BJ (cell line): ENCODE results near the gene ANXA1. TPM values are rescaled to one million over a fixed set of nuclear protein-coding genes. Genes with fewer than 3 reads are reported as not detected.
A peak's percentile ranks its signal among the peaks of the same experiment; 100 is the strongest.

Source experiments
- CTCF ChIA-PET: fragments of 350-600 bp; formaldehyde crosslinking; extraction: SDS; loops from one replicate; lab custom pipeline; 2021; ENCODE audit warnings: antibody characterized with exemption, inconsistent platforms; lab: Yijun Ruan, JAX
- POLR2A ChIA-PET: fragments of 300-600 bp; sonication (Branson Sonifier 250); formaldehyde crosslinking; extraction: SDS; loops from one replicate; lab custom pipeline; 2021; ENCODE audit warnings: antibody characterized with exemption; lab: Charles Lee
- DNase-seq: peaks from one replicate; pipeline ENCODE4 v3.0.0-alpha.2; 2011; ENCODE audit warnings: low read depth
- H3K27me3 ChIP-seq: 2 replicates; pipeline ENCODE4 v1.6.0; 2011; ENCODE audit warnings: low read length; ENCODE audit not compliant: control insufficient read depth, insufficient read depth
- H3K36me3 ChIP-seq: 2 replicates; pipeline ENCODE4 v1.5.1; 2011; ENCODE audit warnings: low read length; ENCODE audit not compliant: control insufficient read depth, insufficient read depth
- H3K4me3 ChIP-seq: 2 replicates; pipeline ENCODE4 v1.5.1; 2011; ENCODE audit warnings: low read depth, mild to moderate bottlenecking, control low read depth, low read length
- CTCF ChIP-seq: IDR thresholded peaks from 2 replicates; pipeline ENCODE4 v1.5.1; 2011; ENCODE audit warnings: low read depth, mild to moderate bottlenecking, control low read depth, inconsistent platforms, low read length, moderate library complexity; ENCODE audit not compliant: insufficient read depth
- polyA plus RNA-seq: library from polyadenylated mRNA; depleted of rRNA; stranded (reverse); fragments of >200 nt; gene quantifications from 2 replicates; pipeline ENCODE4 v1.2.3, GENCODE V29; 2011

ANXA1 gene
- polyA plus RNA-seq, 1 experiment, result 581 TPM

GRCh38 chr9:73157811-73158210, 6.1 kb downstream of the ANXA1 start:
- DNase-seq, result no peak
- Histone ChIP-seq H3K4me3 (no peak overlapping the region), H3K27me3 (no peaks in the 10 kb centered on the region), H3K36me3 (peaks cover 12% of the 10 kb centered on the region)
- TF ChIP-seq CTCF, result no peak
- ChIA-PET POLR2A (no interaction called here), CTCF (interaction anchor here (1.3 to 1.4 kb wide), 3 partner anchors 14 to 300 kb away, joined by 3 to 9 read pairs (median 5); no protein-coding TSS in a partner anchor)

GRCh38 chr9:73158723-73159122, 7.1 kb downstream of the ANXA1 start:
- ChIA-PET POLR2A (no interaction called here), CTCF (interaction anchor here (1.4 kb wide), 1 partner anchor 301 kb away, joined by 5 read pairs; no protein-coding TSS in a partner anchor)
- Histone ChIP-seq H3K27me3 (no peaks in the 10 kb centered on the region), H3K4me3 (no peak overlapping the region), H3K36me3 (peaks cover 18% of the 10 kb centered on the region)
- no peak for DNase-seq
- no peak for TF ChIP-seq CTCF

- DNase-seq, result no peak
- TF ChIP-seq CTCF, result no peak
- ChIA-PET CTCF (interaction anchor here (0.8 to 1.6 kb wide), 5 partner anchors 10 to 64 kb away, joined by 3 to 5 read pairs (median 3); no protein-coding TSS in a partner anchor), POLR2A (no interaction called here)
- H3K27me3 ChIP-seq, result no peaks in the 10 kb centered on the region
- H3K36me3 ChIP-seq, result peaks cover 26% of the 10 kb centered on the region
- H3K4me3 ChIP-seq, result no peak overlapping the region
Measured at GRCh38 chr9:73160868-73161267, 9.2 kb downstream of the ANXA1 start.

GRCh38 chr9:73162987-73163768, 11.5 kb downstream of the ANXA1 start:
- peaks cover 36% of the 10 kb centered on the region for H3K36me3 ChIP-seq
- ChIA-PET POLR2A (interaction anchor here (0.7 kb wide), 1 partner anchor 10 kb away, joined by 4 read pairs; no protein-coding TSS in a partner anchor), CTCF (interaction anchor here (0.7 to 1.1 kb wide), 3 partner anchors 13 to 19 kb away, joined by 3 read pairs; no protein-coding TSS in a partner anchor)

More at GRCh38 chr9:73162987-73163768, 11.5 kb downstream of the ANXA1 start:
- Histone ChIP-seq H3K27me3 (no peaks in the 10 kb centered on the region), H3K4me3 (no peak overlapping the region)
- no peak for DNase-seq
- TF ChIP-seq CTCF, result 0 out of 2 replicates have a peak, but pooled peaks have one; percentile 11
